Measurements from ENCODE around the gene THSD8.
"Not testable (repeated sequence)": the region's sequence is repeated elsewhere in the genome, so short reads cannot be mapped to it uniquely, and the experiment has no call there.

THSD8 gene

DNA sequence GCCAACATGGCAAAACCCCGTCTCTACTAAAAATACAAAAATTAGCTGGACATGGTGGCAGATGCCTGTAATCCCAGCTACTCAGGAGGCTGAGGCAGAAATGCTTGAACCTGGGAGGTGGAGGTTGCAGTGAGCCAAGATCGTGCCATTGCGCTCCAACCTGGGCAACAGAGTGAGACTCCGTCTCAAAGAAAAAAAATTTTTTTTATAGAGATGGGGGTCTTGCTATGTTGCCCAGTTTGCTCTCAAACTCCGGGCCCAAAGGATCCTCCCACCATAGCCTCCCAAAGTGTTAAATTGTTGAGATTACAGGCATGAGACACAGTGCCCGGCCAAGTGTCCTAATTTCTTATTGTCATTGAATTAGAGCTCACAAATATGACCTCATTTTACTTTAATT is 15.3 kb downstream of the THSD8 start:
- H3K36me3 ChIP-seq (ENCODE audit: control insufficient read depth, low read depth, low read length); H3K4me1 ChIP-seq (ENCODE audit: control insufficient read depth, low read depth, low read length); H3K27me3 ChIP-seq (ENCODE audit: control insufficient read depth, insufficient read depth, low read length); H3K9me3 ChIP-seq (ENCODE audit: control insufficient read depth, low read depth, low read length); H3K27ac ChIP-seq (ENCODE audit: low read length); H3K4me3 ChIP-seq (ENCODE audit: low read length); H3K9ac ChIP-seq (ENCODE audit: low read length): not testable (repeated sequence)

DNA sequence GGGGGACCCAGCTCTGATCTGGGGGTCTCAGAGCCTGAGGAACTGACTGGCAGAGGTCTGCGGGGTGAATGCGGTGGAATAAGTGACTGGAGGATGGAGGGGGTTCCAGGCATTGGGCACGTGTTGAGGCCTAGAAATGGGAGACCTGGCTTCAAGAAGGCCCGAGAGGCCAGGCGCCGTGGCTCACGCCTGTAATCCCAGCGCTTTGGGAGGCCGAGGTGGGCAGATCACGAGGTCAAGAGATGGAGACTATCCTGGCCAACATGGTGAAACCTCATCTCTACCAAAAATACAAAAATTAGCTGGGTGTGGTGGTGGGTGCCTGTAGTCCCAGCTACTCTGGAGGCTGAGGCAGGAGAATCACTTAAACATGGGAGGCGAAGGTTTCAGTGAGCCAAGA is 15.9 kb downstream of the THSD8 start:
- H3K4me3 ChIP-seq (ENCODE audit: low read length); H3K9me3 ChIP-seq (ENCODE audit: control insufficient read depth, low read depth, low read length); H3K4me1 ChIP-seq (ENCODE audit: control insufficient read depth, low read depth, low read length); H3K27me3 ChIP-seq (ENCODE audit: control insufficient read depth, insufficient read depth, low read length); H3K9ac ChIP-seq (ENCODE audit: low read length); H3K27ac ChIP-seq (ENCODE audit: low read length); H3K36me3 ChIP-seq (ENCODE audit: control insufficient read depth, low read depth, low read length): not testable (repeated sequence)

DNA sequence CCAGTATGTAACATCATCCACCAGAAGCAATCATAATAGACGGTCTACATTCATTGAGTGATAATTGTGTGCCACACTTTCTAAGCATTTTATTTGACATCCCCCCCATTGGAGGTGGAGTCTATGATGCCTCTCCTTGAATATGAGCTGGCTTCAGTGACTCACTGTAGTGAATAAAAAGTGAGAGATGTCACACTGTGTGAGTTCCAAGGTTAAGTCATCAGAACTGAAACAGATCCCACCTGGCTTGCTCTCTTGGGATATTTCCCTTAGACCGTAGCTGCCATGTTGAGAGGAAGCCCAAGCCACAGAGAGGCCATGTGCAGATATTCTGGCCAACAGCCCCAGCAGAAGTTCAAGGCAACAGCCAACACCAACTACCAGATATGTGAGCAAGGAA is 19.9 kb downstream of the THSD8 start:
- Histone ChIP-seq H3K27me3 (ENCODE audit: control insufficient read depth, insufficient read depth, low read length) (no peaks in the 10 kb centered on the region), H3K4me1 (ENCODE audit: control insufficient read depth, low read depth, low read length) (no peaks in the 10 kb centered on the region), H3K4me3 (ENCODE audit: low read length) (no peak overlapping the region), H3K27ac (ENCODE audit: low read length) (no peak overlapping the region), H3K9ac (ENCODE audit: low read length) (no peak overlapping the region), H3K36me3 (ENCODE audit: control insufficient read depth, low read depth, low read length) (no peaks in the 10 kb centered on the region), H3K9me3 (ENCODE audit: control insufficient read depth, low read depth, low read length) (no peaks in the 10 kb centered on the region)

DNA sequence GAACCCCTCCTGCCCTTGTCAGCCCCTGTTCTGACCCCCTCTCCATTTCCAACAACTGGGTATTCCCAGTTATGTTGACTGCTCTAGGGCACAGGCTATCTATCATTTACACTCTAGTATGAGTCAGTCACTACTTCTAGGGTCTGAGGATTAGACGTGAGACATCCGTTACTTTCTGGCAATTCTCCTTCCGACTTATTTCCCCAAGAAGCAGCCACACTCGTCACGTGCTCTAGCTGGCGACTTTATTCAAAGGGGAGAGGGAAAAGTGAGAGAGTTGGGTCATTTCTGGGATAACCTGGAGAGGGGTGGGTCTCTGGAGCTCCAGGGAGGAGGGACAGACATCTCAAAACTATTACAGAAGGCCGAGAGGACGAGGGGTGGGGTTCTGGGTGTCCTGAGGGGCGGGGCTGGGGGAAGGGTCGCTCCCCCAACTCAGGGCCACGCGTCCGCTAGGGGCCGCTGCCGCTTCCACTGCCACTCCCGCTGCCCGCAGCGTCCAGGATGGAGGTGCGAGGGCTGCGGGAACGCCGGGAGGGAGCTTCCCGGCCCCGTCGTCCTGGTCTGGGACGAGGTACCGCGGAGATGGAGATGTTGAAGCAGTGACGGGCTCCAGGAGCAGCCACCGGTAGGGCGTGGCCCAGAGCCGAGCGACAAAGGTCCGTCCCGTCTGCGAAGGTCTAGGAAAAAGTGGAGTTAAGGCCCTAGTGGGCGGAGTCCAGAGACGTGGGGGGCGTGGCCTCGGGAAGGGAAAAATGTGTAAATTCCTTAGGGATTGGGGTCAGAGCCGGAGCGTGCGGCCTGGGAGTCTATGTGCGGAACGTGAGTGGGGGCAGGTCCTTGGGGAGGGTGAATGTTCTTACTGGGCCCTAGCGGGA is 23.6 kb downstream of the THSD8 start:
- Histone ChIP-seq H3K4me1 (ENCODE audit: control insufficient read depth, low read depth, low read length) (no peaks in the 10 kb centered on the region), H3K27me3 (ENCODE audit: control insufficient read depth, insufficient read depth, low read length) (no peaks in the 10 kb centered on the region), H3K4me3 (ENCODE audit: low read length) (peak overlapping the region; percentile 43), H3K27ac (ENCODE audit: low read length) (no peak overlapping the region), H3K9me3 (ENCODE audit: control insufficient read depth, low read depth, low read length) (no peaks in the 10 kb centered on the region), H3K9ac (ENCODE audit: low read length) (no peak overlapping the region), H3K36me3 (ENCODE audit: control insufficient read depth, low read depth, low read length) (no peaks in the 10 kb centered on the region)

DNA sequence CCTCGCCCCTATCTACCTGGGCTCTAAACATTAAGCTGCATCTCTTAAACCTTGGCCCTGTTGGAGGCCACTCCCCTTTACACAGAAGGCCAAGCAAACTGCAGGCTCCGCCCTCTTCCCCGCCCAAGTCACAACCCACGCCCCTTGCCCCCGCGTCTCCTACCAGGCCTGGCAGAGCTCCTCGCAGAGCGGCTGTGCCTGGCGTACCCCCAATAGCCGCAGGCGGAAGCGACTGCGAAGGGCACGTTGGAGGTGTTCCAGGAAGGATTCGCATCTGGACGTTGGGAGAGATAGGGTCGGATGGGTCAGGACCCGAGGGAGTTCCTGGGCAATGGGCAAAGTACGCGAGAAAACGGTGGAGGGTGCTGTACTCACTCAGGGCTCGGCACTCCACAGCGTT is 26.6 kb downstream of the THSD8 start:
- peaks cover 23% of the 10 kb centered on the region for H3K27me3 ChIP-seq (ENCODE audit: control insufficient read depth, insufficient read depth, low read length)
- H3K4me1 ChIP-seq (ENCODE audit: control insufficient read depth, low read depth, low read length) = peaks cover 3% of the 10 kb centered on the region
- H3K9ac ChIP-seq (ENCODE audit: low read length) = no peak overlapping the region
- no peaks in the 10 kb centered on the region for H3K9me3 ChIP-seq (ENCODE audit: control insufficient read depth, low read depth, low read length)
- H3K4me3 ChIP-seq (ENCODE audit: low read length) = peak overlapping the region; percentile 11
- no peaks in the 10 kb centered on the region for H3K36me3 ChIP-seq (ENCODE audit: control insufficient read depth, low read depth, low read length)
- H3K27ac ChIP-seq (ENCODE audit: low read length) = no peak overlapping the region

DNA sequence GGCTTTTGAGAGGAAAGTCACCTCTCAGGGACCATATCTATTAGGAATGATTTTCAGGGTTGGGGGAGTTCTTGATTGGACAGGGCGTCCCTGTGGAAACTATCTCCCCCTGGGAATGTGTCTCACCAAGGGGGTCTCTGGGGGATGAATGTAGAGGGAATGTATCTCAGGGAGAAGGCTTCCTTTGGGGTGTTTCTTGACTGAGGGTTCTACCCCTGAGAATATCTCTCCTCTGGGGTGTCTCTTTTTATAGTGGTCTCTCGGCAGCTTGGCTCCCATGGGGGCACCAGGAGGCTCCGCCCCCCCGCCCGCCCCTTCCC is 31.5 kb downstream of the THSD8 start:
- H3K27me3 ChIP-seq (ENCODE audit: control insufficient read depth, insufficient read depth, low read length) = peaks cover 55% of the 10 kb centered on the region
- no peaks in the 10 kb centered on the region for H3K36me3 ChIP-seq (ENCODE audit: control insufficient read depth, low read depth, low read length)
- peaks cover 3% of the 10 kb centered on the region for H3K4me1 ChIP-seq (ENCODE audit: control insufficient read depth, low read depth, low read length)
- H3K27ac ChIP-seq (ENCODE audit: low read length) = no peak overlapping the region
- peak overlapping the region; percentile 34 for H3K4me3 ChIP-seq (ENCODE audit: low read length)
- H3K9me3 ChIP-seq (ENCODE audit: control insufficient read depth, low read depth, low read length) = no peaks in the 10 kb centered on the region
- H3K9ac ChIP-seq (ENCODE audit: low read length) = no peak overlapping the region

DNA sequence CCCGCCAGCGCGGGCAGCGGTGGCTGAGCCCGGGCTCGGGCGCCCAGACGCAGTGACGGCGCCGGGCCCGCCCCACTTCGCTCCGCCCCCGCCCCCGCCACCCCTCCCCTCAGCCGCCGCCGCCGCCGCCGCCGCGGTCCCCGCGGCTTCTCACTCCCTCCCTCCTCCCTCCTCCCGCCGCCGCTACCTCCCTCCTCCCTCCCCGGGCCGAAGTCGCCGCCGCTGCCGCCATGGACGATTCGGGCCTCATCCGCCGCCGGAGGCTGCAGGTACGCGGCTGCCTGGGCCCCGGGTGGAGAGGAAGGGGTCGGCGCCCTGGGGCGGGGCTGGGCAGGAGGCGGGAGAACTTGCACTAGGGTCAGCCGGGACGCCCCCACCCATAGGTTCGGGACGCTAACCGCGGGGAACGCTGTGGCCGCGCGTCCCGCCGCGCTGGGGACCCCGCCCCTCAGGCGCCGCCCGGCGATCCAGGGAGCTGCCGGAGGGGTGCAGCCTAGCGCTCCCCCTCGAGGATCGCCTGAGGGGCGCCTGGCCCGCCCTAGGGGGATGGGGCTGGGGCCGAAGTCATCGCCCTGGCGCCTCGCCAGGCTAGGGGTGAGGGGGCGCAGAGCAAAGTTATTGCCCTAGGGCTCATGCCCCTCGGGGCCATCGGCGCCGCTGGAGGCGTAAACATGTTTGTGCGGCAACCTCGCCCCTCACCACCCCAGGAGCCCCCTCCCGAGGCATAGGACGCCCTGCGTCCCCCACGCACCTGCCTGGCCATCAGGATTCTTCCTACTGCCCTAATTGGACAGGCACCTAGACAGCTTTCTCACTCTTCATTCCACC is 32.1 kb downstream of the THSD8 start:
- H3K9me3 ChIP-seq (ENCODE audit: control insufficient read depth, low read depth, low read length) = no peaks in the 10 kb centered on the region
- H3K36me3 ChIP-seq (ENCODE audit: control insufficient read depth, low read depth, low read length) = no peaks in the 10 kb centered on the region
- H3K27me3 ChIP-seq (ENCODE audit: control insufficient read depth, insufficient read depth, low read length) = peaks cover 57% of the 10 kb centered on the region
- H3K9ac ChIP-seq (ENCODE audit: low read length) = no peak overlapping the region
- H3K4me3 ChIP-seq (ENCODE audit: low read length) = peak overlapping the region; percentile 53
- peaks cover 4% of the 10 kb centered on the region for H3K4me1 ChIP-seq (ENCODE audit: control insufficient read depth, low read depth, low read length)
- no peak overlapping the region for H3K27ac ChIP-seq (ENCODE audit: low read length)

DNA sequence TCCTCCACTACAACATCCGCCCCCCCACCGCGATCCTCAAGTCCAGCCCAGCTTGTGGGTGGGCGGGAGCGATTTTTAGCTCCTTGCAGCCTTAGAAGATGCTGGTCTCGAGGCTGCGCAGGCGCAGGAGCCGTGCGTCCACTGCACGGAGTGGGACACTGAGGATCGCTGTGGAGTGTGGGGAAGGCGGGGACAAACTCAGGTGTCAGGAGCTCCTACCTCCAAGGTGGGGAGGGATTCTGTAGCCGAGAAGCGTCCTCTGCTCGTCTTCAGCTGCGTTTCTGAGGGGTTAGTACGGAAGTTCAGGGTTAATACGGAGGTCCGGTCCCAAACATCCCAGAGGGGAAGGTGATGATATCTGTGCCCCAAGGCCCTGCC is 32.7 kb downstream of the THSD8 start, which contains the start of gene RTBDN:
TSS of gene RTBDN (minus strand) at position 14 of the 378 bp plus-strand sequence. CDS start 4,600 bp downstream, outside the sequence.
- peak within 1 kb of the TSS; percentile 53 for H3K4me3 ChIP-seq (ENCODE audit: low read length)
- no peak within 1 kb of the TSS for H3K27ac ChIP-seq (ENCODE audit: low read length)
- H3K36me3 ChIP-seq (ENCODE audit: control insufficient read depth, low read depth, low read length) = no peaks in the 10 kb centered on the region
- no peak within 1 kb of the TSS for H3K9ac ChIP-seq (ENCODE audit: low read length)
- H3K27me3 ChIP-seq (ENCODE audit: control insufficient read depth, insufficient read depth, low read length) = peaks cover 63% of the 10 kb centered on the region
- H3K9me3 ChIP-seq (ENCODE audit: control insufficient read depth, low read depth, low read length) = no peaks in the 10 kb centered on the region
- peaks cover 7% of the 10 kb centered on the region for H3K4me1 ChIP-seq (ENCODE audit: control insufficient read depth, low read depth, low read length)

DNA sequence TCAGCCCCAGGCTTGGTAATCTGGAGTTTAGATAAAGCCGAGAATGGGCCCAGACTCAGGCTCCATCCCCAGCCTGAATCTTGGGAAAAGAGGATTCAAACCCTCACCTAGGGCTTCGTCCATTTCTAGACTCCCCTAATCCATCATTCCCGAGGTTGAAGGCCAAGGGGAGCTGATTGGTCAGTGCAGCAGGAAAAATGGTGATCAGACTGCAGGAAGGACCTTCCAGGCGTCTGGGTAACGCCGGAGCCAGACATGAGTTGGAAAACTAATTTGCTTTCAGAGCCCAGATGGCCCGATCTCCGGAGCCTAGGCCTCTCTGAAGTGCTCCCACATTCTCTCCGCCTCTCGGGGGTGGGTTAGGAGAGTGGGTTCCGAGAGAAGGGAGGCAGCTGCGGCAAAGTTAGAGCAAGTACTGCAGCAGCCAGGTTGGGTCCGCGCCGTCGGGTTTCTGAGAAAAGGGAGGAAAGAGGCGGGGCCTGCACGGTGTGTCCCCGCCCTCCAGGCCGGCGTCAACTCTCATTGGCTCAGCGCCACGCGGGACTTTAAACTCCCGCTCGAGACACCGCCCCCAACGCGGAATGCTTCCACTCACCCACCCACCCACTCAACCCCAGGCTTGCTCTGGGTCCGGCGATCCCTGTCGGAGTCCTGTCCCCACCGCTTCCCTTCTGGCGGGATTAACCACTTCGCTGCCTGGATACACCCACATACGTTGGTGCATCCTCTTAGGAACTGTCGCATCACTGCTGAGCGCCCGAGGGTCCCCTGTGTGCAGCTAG is 33.3 kb downstream of the THSD8 start:
- H3K9me3 ChIP-seq (ENCODE audit: control insufficient read depth, low read depth, low read length) = no peaks in the 10 kb centered on the region
- H3K36me3 ChIP-seq (ENCODE audit: control insufficient read depth, low read depth, low read length) = no peaks in the 10 kb centered on the region
- H3K27ac ChIP-seq (ENCODE audit: low read length) = no peak overlapping the region
- H3K4me3 ChIP-seq (ENCODE audit: low read length) = peak overlapping the region; percentile 53
- peaks cover 10% of the 10 kb centered on the region for H3K4me1 ChIP-seq (ENCODE audit: control insufficient read depth, low read depth, low read length)
- no peak overlapping the region for H3K9ac ChIP-seq (ENCODE audit: low read length)
- peaks cover 64% of the 10 kb centered on the region for H3K27me3 ChIP-seq (ENCODE audit: control insufficient read depth, insufficient read depth, low read length)

DNA sequence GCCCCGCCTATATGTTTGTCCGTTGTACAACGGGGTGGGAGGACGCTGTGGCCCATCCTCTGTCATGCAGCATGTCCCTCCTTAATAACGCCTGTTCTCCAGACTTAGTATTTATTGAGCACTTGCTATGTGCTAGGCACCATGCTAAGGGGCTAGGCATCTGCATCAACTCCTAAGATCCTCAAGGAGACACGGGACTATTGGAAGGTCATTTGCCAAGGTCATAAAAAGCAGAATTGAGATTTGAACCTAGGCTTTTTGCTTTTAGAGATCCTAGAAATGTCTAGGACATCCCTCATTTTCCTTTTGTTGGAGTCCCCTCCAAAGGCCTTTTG is 34.6 kb downstream of the THSD8 start:
- Histone ChIP-seq H3K27ac (ENCODE audit: low read length) (no peak overlapping the region), H3K27me3 (ENCODE audit: control insufficient read depth, insufficient read depth, low read length) (peaks cover 56% of the 10 kb centered on the region), H3K9ac (ENCODE audit: low read length) (no peak overlapping the region), H3K36me3 (ENCODE audit: control insufficient read depth, low read depth, low read length) (no peaks in the 10 kb centered on the region), H3K9me3 (ENCODE audit: control insufficient read depth, low read depth, low read length) (no peaks in the 10 kb centered on the region), H3K4me1 (ENCODE audit: control insufficient read depth, low read depth, low read length) (peaks cover 15% of the 10 kb centered on the region), H3K4me3 (ENCODE audit: low read length) (no peak overlapping the region)

DNA sequence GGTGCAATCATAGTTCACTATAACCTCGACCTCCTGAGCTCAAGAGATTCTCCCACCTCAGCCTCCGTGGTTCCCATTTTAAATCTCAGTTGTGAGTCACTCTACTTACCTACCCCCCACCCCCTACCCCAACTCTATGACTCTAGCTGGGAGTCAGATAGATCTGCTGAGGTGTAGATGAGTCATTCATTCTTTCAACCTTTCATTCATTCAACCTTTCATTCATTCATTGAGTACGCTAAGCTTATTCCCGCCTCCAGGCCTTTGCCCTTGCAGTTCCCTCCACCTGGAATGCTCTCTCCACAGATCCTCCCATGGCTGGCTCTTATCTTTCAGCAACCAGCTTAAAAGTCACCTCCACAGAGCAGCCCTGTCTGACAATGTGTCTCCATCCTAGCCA is 35.4 kb downstream of the THSD8 start:
- H3K27ac ChIP-seq (ENCODE audit: low read length) = no peak overlapping the region
- H3K4me3 ChIP-seq (ENCODE audit: low read length) = no peak overlapping the region
- H3K27me3 ChIP-seq (ENCODE audit: control insufficient read depth, insufficient read depth, low read length) = peaks cover 49% of the 10 kb centered on the region
- H3K9me3 ChIP-seq (ENCODE audit: control insufficient read depth, low read depth, low read length) = no peaks in the 10 kb centered on the region
- H3K36me3 ChIP-seq (ENCODE audit: control insufficient read depth, low read depth, low read length) = no peaks in the 10 kb centered on the region
- no peak overlapping the region for H3K9ac ChIP-seq (ENCODE audit: low read length)
- peaks cover 15% of the 10 kb centered on the region for H3K4me1 ChIP-seq (ENCODE audit: control insufficient read depth, low read depth, low read length)

Data from iPS-18a (cell line).